Stimulated activated CD4-positive, alpha-beta T cell treated with anti-CD3 and anti-CD28 coated beads, Interleukin-1b, Interleukin-23, amount 100 ng/mL, for 24 hours (primary cell): Measurements from ENCODE around the gene IPO4.

Source experiments
- DNase-seq, 4 experiments: peaks; one replicate each; pipeline ENCODE4 v3.0.0-alpha.2; 2020; ENCODE audit warnings: low read depth in 4 of 4, low spot score in 1 of 4

IPO4 gene

DNA sequence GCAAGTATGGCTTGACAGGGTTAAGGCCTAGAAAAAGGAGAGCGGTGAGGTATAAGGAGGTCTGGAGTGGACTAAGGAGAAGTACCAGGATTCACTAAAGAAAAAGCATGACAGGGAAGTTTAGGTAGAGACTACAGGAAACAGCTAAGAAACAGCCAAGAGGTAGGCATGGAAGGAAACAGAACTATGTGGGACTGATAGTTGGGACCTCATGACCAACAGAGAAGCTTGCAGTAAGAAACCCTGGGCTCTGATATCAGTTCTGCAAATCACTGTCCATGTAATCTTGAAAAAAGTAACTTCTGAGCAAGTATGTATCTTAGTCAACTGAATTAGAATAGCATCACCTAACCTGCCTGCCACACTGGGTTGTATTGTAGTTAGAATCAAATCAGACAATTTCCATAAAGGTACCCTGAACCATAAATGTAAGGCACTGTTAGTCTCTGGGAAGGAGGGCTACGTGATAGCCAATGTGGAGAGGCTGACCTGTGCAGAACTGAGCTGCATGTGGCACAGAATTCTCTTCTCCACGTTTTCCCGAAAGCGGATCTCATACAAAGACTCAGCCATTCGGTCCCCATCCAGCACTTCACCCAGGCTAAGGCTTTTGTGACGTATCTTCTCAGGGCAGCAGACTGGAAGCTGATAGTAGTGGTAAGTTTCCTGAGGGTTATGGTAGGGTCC, 5.7 kb upstream of the IPO4 start:
- DNase-seq: no peak

DNA sequence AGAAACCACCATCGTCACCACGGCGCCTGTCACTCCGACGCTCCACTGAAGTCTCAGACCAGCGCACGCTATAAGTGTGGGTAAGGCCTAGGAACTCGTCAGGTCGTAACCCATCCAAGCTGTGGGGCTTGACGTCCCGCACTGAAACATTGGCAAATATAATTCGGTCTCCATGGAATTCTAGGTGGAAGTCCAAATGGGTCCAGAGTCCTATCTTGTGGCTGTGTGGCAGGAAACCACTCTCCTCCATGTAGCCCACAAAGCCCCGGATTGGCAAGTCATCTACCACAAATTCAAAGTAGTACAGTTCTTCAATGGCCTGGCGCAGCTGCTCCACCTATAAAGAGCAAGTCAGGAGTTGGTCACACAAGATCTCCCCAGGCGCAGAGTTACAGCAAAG, 4.3 kb upstream of the IPO4 start:
- DNase-seq: no peak

DNA sequence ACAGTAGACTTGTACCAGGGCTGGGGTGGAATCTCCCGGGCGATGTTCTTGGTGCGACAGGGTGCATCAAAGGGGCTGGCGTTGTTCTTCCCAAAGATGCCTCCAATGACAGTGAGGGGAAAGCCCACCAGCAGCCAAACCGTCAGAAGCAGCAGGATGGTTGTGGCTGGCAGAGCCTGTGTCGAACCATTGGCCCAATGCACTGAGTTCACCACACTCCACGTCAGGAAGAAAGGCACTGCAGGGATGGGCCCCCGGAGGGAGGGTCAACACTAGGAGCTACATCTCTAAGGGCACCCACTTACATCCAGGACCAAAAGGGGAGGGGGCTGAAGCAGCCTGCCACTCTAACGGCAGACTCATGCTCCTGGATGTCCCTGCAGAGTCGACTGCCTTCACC, 1.8 kb upstream of the IPO4 start:
- DNase-seq: no peak

DNA sequence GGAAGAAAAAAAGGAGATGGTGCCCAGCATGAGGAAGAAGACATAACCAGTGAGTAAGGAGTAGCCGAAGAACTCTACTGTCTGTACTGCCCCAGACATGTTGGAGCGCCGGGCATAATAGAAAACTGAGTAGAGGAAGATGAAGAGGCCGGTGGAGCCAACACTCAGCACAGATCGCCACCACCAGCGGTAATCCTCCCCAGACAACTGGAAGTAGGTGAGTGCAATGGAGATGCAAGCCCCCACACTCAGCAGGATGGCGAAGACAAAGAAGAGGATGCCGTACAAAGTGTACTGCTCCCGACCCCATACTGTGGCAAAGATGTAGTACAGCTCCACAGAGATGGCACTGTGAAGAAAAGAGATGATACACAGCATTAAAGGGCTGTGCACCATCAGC, 844 bp upstream of the IPO4 start:
- DNase-seq: no peak

DNA sequence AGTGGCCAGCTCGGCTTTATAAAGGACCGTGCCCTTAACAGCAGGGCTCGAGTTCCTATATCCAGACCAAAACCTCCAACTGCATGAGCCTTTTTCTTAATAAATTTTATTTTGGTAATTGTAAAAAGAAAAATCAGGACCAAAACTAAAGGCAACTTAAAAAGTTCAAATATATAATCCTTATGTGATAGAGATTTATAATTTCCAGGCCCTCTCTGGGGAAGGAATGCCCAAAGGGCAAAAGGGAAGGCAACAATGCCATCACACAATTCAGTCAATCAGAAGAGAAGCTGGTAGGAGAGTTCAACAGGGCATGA, 401 bp upstream of the IPO4 start:
- no peak for DNase-seq

DNA sequence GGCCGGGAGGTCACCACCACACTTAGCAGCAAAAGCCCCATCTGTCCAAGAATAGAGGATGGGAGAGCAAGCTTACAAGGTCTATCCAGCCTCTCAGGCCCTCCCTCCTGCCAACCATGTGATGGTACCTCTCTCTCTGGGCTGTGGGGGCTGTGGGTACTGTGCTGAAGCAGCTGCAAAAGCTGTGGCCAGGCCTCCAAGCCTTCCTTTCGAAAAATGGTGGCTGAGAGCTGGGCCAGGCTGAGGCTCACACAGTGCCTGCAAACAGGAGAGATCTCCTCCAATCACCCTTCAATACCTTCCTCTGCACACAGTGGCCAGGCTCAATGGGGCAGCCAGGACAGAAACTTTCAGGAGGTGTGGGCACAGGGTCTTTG, 1.1 kb downstream of the IPO4 start:
- DNase-seq: no peak

DNA sequence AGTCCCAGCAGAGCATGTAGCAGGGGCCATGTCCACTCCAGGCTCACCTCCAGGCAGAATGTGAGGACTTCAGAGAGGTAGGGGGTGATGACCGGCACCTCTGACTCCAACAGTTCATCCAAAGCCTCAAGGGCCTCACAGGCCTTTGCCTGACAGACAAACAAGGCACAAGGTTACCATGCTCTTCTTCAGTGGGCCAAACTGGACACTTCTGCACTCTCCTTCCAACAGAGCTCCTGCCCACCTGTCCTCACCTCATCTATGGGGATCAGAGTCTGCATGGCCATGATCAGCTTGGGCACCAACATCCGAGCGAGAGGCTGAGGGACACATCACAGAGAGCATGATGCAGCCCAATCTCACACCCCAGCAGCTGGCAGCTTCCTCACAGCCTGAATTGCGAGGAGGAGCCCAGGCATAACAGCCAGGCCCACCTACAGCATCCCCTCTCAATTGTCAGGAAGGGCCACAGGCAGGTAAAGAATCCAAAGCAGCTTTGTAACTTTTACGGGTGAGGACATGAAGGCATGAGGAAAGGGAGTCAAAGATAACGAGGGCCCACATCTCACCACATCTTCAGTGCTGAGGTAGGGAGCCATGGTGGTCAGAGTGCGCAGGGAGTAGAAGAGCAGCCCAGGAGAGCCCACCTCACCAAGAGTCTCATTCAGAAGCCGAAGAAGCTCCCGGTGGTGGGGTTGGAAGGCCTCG, 1.6 kb downstream of the IPO4 start:
- DNase-seq: no peak

DNA sequence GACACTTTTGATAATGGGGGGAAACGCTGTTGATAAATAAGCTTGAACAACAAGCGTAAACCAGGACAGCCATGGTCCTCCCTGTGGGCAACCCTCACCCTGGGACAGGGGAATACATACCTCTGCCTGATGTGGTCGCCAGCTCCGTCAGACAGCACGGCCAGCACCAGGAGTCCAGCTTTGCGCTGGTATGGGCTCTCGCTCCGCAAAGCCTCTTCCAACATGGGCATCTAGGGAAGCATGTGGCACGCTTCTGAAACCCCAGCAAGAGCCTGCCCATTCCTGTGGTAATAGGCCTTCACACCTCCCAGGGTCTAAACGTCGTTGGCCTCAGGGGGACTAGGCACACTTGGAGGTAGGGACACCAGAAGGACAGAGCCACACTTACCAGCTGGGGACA, 2.9 kb downstream of the IPO4 start:
- no peak for DNase-seq

DNA sequence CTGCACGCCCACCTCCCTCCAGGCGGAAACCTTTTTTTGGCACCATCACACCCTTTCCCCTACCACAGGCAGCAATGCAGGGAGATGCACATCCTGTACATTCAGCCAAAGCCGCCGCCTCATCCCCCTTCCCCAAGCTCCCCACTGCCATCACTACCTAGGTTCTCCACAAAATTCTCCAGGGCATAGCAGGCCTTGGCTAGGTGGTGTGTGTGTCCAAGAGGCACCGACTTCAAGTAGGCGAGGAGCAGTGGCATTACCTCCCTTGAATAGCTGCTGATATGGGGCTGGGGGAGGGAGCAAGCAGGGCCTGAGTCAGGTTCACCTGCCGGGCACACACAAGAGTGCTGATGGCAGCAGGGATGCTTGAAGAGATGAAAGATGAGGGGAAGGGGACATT, 3.6 kb downstream of the IPO4 start:
- no peak for DNase-seq

DNA sequence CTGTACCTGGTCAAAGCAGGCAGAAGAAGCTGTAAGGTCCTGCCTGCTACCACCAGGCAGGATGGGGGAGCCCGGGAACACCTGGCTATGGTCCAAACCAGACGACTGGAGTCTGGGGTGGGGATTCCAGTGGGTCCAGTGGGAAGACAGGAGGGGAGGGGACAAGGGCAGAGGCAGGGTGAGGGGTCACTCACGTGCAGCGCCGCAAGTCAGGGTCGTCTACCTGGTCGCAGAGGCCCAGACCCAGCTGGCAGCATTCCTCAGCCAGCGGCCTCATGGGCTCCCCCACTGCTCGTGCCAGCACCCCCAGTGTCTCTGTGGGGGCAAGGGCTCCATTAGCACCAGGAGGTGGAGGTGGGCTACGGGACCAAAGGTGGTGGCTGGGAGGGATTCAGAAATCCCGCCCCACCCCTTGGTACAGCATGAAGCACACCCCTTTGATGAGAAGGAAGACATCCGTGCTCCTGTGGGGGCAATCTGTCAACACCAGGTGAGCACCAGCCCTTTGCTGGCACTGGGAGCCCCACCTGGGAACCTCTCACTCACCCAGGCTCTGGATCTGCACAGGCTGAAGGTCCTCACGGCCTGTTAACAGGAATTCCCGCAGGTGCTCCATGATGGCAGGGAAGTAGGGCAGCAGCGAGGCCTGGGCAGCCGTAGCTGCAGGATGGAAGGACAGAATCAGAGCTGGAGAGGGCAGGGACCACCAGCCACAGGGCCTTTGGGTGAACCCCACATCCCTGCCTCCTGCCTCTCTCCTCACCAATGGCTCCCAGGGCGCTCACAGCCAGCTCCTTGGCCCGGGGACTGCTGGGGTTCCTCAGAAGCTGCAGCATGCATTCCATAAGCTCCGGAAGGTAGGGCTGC, 4.3 kb downstream of the IPO4 start:
- DNase-seq: no peak

DNA sequence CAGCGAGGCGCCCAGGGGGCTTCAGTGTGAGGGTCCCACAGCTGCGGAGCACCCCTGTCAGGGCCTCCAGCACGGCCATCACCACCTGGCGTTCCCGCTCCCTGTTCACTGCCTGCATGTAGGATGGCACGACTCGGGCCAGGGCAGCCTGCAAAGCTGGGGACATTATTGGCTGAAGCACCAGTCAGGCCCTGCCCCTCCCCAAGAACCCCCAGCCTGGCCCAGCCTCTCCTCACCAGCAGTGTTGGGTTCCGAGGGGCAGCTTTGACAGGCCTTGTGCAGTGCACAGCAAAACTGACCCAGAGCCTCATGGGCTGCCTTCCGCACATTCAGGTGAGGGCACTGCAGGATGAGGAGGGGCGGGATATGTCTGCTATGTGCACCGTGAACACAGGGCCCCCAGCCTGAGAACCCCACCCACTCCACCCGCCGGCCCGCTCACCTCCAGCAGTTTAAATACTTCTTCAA, 5.6 kb downstream of the IPO4 start:
- DNase-seq: no peak

DNA sequence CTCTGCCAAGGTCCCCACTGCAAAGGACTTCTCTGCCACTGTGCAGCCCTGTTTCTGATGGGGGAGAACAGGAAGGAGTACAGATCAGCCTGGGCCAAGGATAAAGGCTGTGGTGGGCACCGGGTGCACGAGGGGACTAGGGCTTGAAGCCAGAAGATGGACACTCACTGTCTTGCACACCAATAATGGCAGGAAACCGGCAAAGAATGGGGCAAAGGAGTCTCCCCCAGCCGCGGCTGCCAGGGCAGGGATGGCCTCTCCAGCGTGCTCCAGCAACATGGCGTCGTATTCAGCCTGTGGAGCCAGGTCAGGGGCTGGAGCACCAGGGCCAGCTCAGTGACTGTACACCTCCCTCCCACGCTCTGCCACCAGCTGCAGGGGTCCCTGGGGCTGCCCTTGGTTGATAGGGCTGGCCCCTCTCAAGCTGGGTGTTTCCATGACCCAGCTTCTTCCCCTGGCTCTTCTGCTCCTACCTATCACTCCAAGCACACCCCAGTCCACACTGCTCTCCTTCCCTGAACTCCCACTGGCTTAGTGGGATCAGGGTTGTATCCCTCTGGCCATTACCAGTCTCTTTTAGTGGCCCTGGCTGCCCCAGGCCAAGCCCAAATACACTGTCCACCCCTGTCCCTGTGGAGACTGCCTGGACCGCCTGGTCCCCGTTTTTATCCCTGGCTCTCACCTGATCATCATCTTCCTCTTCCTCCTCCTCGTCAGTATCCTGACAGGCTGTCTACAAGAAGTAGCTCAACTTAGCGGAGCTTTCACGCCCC, 6.3 kb downstream of the IPO4 start:
- no peak for DNase-seq

DNA sequence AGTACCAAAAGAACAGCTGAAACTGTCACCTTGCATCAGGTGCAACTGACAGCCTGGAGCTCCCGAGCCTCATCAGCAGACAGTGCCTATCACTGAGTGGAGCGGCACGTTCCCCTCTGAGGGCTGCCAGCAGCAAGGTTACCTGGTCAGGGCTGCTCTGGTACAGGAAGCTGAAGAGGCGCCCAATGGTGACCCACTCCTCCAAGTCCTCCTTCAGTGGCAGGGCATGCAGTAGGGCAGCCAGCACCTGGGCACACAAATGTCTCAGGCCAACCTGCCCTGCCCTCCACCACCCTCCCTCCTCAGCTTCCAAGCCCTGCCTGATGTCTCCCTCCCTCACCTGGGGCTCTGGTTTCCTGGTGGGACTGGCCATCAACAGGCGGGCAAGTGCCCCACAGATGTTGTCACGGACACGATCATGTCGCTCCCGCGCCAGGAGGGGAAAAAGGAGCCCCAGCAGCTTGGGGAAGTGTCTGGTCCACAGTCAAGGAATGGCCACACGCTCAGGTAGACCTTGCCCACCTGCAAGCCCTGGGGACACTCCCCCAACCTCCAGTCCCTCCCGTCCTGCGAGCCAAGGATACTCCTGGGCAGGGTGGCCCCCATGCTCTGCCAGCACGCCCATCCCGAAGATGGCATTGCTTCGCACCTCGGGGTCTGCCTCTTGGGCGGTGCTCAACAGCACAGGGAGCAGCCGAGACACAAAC, 7.1 kb downstream of the IPO4 start:
- DNase-seq: no peak

DNA sequence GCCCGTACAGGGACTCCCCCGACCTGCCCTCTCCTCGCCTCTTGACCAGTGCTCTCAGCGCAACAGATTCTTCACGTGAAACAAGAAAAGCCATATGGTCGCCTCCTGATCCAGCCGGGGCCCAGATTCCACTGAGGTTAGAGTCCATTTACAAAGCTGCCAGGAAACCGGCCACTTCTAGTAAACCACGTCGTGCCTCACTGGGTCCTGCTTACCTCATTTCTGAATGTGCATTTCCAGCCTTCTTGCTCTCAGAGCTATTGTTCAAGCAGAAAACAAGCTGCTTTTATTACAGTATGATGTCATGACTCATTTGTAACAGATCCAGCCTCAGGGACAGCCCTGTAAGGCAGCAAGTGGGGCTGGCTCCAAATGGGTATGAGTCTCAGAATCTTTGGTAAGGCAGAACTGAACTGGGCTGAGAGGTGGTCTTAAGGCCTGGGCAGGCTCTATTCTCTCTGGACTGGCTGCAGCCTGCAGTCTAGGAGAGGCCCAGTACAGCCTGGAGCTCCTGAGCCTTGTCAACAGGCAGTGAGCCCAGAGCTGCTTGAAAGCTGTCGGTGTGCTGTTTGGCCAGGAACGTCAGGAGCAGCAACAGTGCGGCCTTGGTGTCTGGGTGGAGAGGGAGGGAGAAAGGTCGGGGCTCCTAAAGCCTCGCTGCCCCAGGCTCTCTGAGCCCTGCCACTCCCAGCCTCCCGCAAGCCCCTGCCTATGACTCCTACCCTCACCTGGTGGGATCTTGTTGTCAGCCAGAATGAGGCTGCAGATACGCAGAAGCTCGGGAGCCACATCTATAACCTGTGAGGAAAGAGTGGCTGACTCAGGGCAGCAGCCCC, 8.4 kb downstream of the IPO4 start:
- DNase-seq: no peak

DNA sequence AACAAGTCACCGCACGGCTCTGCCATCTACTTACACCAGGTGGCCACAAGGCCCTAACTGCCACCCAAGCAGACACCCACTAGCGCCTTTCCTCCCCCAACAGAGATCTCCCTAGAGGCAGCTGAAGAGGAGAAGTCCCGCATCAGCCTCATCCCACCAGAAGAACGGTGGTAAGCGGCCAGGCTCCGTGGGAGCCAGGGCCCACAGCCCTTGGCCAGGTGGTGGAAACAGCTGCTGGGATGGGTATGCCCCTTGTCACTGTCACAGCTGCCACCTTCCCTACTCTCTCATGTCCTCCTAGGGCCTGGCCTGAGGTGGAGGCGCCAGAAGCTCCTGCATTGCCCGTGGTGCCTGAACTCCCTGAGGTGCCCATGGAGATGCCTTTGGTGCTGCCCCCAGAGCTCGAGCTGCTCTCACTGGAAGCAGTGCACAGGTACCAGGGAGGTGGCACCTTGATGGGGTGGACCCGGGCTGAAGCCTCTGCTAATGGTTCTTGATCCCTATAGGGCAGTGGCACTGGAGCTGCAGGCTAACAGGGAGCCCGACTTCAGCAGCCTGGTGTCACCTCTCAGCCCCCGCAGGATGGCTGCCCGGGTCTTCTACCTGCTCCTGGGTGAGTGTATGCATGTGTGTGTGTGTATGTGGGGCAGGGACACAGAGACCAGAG, 9.2 kb downstream of the IPO4 start:
- DNase-seq: no peak

DNA sequence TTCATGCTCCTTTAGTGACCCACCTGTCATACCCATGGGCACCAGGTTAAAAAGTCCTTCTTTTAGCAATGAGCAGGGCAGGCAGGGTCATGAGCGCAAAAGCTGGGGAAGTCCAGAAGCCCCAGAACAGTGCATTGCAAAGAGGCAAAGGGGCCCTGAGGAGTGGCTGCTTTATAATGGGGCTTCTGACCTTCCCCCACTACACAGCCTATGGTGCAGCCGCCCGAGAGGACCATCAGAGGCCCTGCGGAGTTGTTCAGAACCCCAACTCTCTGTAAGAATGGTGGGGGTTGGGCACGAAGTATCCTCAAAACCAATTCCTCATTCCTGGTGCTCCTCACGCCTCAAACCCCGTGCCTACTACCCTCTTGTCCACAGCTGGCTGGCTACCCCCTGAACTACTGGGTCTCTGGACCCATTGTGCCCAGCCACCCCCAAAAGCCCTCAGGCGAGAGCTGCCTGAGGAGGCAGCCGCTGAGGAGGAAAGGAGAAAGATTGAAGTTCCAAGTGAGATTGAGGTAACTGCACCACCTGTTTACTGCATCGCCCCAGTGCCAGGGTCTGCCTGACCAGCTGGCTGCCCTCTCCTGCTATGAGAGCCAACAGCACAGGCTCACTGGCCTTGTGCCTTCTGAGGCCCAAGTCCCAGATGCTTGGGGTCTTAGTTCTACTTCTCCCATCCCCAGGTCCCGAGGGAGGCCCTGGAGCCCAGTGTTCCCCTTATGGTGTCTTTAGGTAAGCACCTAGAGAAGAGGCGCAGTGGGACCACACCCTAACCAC, 10.0 kb downstream of the IPO4 start:
- DNase-seq: no peak

DNA sequence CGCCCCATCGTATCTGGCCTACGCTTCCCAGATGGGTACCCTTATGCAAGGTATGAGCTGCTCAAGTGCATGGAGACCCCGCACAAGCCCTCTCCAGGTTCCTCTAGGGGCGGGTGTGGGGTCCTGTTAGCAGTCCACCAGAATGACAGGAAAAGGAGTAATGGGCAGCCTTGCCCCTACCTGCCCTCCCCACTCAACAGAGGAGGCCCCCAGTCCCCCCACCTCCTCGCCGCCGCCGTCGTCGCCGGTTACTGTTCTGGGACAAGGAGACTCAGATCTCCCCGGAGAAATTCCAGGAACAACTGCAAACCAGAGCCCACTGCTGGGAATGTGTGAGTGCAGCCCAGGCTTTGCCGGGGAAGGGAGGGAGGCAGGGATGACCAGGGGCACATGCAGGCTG, 10.7 kb downstream of the IPO4 start:
- no peak for DNase-seq

DNA sequence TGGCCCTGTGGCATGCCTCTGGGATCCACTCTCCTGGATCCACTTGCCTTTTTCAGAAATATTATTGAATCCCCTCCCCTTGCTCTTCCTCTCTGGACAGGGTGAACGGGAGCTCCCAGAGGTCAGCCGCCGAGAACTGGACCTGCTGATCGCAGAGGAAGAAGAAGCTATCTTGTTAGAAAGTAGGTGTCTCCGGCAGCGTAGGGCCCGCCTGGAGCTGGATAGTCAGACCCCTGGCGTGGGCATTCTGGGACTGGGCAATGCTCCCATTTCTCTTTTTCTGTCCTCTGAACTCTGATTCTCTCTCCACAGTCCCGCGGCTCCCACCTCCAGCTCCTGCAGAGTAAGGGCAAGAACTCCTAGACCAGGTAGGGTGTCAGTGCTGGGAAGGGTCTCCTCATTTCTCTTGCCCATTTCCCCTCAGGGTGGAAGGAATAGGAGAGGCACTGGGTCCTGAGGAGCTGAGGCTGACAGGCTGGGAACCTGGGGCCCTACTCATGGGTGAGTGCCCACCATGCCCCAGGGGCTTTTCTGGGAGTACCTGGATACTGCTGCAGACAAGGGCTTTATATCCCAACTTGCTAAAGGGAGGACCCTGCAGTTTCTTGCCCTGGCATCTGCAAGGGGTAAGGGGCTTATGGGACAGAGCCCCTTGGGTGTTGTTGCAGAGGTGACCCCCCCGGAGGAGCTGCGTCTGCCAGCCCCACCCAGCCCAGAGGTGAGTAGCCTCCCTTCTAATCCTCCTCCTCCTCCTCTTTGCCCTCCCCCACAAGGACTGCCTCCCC, 11.4 kb downstream of the IPO4 start:
- no peak for DNase-seq
